Activated CD8-positive, alpha-beta memory T cell treated with anti-CD3 and anti-CD28 coated beads for 4 hours (primary cell): ENCODE measurements around the gene PEAK1.
"Not testable (repeated sequence)": the region's sequence is repeated elsewhere in the genome, so short reads cannot be mapped to it uniquely, and the experiment has no call there.

ENCODE experiments used
- DNase-seq, 2 donors: peaks; one replicate each; pipeline ENCODE4 v3.0.0-alpha.2; 2020; ENCODE audit warnings: low read depth in 2 of 2

Gene PEAK1

DNA sequence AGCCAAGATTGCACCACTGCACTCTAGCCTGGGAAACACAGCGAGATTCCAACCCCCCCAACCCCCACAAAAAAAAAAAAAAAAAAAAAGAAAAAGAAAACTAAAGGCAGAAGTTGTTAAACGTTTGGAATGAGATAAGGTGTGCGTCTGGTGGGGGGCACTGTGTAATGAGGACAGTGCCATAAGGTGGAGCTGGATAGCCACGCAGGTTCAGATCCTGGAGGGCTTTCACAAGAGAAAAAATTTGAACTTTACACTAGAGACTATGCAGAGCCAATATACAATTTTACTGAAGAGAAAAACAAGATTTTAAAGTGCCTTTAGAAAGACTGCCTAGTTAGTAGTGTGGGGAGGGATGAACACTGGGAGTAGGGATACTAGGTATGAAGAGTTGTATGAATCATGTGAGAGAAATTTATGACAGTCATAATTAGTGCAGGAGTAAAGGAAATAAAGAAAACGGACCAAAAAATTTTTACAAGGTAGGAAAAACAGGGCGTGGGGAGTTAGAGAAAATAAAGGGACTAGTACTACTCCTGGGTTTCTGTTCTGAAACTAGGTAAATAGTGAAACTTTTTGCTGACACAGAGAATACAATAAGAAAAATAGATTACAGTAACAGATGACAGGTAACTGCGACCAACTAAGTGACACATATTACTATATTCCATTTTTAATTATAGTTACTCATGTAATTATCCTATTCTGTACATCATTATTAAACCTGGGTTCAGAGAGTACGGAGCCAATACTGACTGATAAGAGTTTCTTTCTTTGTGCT is 108.1 kb downstream of the PEAK1 start:
- DNase-seq: no peak

DNA sequence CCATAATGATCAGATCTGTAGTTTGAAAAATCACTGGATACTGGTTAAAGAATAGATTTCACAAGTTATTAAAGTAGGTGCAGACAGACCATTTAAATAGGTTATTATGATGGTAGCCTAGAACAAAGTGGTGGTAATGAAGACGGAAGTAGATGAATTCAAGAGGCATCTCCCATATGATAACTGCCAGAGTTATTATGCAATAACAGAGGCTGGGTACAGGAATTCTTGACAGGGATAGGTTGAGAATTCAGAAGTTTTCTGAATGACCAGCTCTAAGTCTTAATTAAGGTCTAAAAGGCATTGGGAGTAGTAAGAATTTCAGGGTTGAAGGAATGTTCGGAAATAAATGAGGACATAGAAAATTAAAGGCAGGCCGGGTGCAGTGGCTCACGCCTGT is 108.9 kb downstream of the PEAK1 start:
- DNase-seq: no peak

DNA sequence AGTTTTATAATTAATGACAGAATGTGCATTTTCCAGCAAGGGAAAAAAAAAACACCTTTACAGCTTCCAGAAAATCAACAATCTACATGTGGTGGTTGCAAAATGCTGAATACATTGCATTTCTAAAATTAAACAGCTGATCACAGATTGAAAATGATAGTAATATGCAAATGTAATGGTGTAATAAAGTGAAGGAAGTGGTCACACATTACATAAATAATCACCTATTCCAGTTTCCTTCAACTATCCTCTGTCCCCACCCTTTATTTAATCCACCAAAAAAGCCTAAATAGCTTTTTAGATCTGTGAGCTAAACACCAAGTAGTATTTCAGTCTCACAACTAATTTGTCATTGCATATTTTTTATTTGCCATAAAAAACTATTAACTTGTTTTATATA is 110.5 kb downstream of the PEAK1 start:
- no peak for DNase-seq

DNA sequence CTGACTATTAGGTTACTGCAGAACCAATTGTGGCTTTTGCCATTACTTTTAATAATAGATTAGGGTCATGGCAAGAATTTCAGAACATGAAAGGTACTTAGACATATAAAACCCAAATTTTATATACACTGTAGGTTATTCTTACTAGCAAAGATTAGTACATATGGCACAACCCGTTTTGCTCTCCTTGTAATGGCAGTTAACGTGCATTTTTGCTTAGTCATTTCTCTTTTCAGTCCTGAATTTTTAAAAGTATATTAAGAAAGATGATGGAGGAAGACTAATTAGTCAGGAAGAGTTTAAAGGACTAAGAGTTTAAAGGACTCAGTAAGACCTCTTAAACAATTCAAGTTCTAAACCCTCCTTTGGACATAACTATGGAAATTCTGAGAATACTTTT is 114.0 kb downstream of the PEAK1 start:
- no peak for DNase-seq

DNA sequence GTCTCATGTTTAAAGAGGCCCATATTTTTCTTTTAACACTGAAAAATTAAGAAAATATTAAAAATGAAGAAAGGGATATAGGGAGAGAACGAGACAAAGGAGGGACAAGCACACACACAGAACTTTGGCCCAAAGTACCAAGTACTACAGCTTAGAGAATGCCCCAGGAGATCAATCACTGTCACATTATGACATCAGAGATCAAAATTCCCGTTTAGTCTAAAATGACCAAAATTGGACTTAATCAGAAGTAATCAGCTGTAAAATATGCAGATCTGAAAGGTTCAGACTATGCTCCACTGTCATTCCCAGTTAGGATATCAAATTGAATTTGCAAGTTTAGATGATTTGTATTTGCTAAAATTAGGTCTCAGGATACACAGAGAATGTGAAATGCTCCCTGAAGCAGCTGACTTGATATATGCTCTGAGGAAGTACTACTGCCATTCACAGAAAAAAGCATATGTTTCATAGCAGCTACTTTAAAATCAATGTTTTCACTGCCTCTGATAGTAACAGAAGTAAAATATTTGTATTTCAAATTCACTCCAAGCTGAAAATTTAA is 123.0 kb downstream of the PEAK1 start:
- no peak for DNase-seq

DNA sequence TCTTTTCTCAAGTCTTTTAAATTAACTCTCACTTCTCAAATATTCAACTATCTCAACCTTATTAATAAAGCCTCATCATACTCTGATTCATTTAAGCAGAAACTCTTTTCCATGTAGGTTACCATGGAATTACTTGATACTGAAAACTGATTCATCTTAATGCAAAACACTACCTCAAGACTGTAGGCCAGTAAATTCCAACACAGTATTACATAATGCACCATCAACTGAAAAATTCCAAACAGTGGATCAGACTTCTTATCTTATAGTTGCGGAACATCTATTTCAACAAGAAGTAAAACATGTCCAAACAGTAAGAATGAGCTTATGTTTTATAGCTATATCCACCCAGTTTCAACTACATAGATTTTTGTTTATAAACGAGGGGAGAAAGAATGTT is 124.5 kb downstream of the PEAK1 start:
- DNase-seq: no peak

DNA sequence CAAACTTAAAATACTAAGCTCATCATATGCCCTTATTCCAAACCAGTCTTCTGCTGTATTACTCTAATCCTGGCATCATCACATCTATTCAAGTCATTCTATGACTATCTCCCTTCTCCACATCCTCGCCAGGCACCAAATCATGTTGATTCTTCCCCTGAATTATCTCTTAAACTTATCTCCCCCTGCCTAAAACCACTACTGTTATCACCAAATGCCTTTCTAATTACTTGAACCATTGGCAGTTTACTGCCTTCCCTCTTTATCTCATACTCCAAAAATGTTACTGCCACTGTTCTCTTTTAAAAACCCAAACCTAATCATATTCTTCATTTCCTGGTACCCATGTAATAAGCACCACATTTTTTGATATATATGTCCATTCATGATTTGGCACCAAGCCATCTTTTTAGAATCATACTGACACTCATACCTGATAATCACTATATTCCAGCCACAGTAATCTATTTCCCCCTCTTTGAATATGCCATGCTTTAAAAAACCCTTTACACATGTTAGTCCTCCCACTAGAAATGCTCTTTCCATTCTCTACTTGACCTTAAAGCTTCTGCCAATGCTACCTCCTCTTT is 126.8 kb downstream of the PEAK1 start:
- DNase-seq: no peak

DNA sequence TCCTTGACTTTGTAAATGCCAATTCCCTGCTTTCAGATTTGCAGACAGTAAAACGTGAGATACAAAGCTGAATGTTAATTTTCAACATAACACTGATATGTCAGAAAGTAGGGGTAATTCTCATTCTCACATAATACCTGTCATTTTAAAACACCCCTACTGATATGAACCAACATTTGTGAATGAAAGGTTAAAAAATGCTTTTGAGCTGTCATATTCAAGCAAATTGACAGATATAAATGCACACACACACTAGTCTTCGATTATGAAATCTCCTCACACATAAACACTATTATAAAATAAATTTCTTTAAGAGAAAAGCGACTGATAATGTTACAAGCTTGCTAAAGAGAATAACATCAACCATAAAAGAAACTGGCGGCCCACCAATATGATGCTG is 128.8 kb downstream of the PEAK1 start:
- no peak for DNase-seq

DNA sequence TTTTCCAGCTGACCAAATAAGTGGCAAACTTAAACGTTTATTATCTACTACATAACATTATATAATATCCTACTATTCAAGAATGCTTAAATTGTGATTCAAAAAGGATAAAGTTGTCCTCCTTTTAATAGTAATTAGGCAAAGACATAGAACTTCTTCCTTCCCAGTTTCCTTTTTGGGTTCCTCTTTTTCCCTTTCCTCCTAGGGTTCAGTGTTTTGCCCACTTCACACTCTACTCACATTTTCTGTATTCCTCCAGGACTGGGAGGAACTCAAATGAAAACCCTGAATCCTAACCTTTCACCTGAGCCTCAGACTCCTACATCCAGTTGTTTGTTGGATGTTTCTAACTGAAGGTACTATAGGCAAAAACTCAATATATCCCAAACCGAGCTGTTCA is 132.5 kb downstream of the PEAK1 start:
- no peak for DNase-seq

DNA sequence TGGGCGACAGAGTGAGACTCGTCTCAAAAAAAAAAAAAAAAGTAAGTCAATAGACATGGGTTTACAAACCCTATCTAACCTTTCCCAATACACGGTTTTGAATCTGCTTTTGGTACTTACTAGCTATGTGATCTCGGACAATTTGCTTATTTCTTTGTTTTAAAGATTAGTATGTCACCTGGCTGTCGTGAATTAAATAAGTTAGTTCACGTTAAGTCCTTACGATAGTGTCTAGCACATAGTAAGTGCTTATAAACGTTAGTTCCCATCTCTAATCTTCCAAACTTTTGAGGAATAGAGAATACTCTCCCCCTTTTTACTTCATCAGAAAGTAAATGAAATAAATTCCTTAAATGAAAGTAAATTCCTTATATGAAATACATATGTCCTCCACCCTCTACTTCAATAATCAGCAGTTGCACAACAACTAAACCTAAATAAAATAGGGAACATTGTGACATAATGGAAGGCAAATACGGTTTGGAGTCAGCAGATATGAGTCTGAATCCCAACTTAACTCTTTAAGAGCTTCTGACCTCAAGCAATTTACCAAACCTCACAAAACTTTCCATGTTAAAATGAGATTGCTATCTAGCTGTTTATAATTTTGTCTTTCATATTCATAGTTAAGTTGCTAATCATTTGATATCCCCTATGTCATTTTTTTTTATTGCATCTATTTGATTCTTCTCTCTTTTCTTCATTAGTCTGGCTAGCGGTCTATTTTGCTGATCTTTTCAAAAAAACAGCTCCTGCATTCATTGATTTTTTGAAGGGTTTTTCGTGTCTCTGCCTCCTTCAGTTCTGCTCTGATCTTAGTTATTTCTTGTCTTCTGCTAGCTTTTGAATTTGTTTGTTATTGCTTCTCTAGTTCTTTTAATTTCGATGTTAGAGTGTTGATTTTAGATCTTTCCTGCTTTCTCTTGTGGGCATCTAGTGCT is 134.6 kb downstream of the PEAK1 start:
- DNase-seq: no peak

DNA sequence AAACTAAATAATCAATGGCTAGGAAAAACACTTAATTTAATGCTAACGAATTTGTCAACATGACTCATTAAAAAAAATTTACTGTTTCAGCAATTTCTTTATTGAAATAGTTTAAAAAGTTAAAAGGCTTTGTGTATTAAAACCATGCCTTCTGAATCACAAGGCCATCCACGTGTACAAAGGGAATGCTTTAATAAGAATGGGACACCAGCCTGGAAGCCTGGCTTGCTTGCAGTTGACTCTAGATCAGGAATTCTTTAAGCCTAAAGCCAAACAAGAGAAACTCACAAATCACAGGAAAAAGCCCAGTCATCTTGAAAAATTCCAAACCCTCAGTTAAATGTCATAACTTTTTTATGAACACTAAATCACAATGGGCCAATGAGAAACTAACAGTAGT is 137.6 kb downstream of the PEAK1 start:
- no peak for DNase-seq

DNA sequence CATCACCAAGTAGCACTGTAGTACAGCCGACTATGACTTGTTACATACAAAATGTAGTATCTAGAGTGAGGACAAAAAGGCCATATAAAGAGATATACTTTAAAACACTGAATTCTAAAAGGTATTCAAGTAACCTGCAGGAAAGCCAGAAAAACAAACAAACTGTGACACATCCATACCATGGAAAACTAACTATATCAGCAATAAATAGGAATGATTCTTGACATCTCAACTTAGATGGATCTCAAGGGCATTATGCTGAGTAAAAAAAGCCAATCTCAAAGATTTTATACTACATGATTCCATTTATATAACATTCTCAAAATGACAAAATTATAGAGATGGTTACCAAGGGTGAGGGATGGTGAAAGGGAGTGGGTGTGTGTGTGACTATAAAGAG is 143.0 kb downstream of the PEAK1 start:
- DNase-seq: no peak

DNA sequence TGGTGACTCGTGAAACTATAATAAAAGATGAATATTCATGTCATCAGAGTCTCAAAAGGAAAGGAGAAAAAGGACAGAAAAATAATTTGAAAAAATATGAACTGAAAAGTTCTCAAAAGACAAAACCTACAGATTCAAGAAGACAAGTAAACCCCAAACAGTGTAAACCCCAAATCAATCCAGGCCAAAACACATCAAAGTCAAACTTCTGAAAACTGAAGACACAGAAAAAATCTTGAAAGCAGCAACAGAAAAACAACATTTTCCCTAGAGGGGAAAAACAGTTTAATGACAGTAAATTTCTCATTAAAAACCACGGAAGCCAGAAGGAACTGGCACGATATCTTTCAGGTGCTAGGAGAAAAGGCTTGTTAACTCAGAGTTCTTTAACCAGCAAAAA is 143.8 kb downstream of the PEAK1 start:
- DNase-seq: no peak

DNA sequence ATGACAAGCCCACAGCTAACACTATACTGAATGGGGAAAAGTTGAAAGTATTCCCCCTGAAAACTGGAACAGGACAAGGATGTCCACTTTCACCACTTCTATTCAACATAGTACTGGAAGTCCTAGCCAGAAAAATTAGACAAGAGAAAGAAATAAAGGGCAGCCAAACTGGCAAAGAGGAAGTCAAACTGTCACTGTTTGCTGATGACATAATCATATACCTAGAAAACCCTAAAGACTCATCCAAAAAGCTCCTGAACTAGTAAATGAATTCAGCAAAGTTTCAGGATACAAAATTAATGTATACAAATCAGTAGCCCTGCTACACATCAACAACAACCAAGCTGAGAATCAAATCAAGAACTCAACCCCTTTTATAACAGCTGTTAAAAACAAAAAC is 146.8 kb downstream of the PEAK1 start:
- not testable (repeated sequence) for DNase-seq

DNA sequence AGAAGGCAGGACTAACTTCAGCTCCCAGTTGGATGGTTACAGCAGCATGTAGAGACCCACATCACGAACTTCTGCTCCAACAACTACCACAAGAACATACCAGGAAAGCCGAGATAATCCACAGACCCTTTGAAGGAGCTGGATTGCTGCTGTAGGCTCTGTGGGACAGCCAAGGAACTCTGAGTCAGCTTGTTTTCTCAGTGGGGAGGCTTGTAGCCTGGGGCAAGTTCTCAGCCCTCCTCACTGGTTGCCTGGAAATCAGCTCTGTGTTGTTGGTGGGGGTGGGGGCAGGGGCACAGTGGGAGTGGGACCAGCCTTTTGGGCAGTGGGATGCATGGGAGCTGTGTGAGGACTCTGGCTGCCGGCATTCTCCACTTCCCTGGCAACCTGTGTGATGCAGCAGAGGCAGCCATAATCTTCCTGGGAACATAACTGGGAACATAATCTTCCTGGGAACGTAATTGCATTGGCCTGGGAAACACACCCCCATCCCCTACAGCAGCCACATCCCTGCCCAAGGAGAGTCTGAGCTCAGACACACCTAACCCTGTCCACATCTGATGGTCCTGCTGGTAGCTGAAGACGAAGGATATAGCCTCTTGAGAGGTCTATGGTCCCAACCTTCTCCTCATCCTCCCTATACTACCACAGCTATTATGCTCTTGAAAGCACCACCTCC is 153.1 kb downstream of the PEAK1 start:
- DNase-seq: no peak

DNA sequence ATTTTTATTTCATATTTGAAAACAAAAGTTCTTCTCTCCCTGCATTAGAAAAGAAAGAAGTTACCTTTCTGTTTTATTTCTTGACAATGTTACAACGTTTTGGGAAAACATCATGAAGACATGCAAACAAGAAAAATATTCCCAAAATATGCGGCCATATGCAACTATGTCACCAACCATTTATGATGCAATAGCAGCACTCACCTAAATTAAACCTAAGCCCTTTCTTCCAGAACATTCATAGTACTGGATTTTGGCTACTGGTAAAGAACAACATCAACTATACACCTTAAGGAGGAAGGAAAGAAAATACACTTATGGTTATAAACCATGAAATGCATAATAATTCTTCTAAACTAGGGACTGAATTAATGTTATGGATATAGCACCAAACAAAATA is 164.5 kb downstream of the PEAK1 start:
- DNase-seq: no peak

DNA sequence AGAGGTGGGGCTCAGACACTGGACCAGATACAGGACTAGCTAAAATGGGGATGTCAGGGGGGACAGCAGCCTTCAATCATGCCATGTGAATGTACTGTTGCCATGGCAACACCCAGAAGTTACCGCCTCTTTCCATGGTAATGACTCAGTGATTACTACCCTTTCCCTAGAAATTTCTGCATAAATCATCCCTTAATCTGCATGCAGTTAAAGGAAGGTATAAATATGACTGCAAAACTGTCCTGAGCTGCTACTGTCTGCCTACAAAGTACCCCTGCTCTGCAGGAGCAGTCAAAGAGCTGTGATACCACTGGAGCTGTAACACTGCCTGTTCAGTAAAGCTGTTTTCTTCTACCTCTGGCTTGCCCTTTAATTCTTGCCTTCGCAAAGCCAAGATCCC is 168.2 kb downstream of the PEAK1 start:
- no peak for DNase-seq

DNA sequence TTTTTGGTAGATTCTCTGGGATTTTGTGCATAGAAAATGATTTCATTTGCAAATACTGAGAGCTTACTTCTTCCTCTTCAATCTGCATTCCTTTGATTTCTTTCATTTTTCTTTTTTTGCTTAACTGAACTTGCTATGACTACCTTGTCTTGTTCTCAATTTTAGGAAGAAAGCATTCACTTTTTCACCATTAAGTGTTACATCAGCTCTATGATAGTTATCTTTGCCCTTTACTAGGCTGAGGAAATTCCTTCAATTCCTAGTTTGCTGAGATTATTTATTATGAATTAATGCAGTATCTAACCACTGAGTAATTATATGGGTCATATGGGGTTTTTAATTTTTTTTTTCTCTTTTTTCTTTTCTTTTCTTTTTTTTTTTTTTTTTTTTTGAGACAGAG is 172.8 kb downstream of the PEAK1 start:
- no peak for DNase-seq

DNA sequence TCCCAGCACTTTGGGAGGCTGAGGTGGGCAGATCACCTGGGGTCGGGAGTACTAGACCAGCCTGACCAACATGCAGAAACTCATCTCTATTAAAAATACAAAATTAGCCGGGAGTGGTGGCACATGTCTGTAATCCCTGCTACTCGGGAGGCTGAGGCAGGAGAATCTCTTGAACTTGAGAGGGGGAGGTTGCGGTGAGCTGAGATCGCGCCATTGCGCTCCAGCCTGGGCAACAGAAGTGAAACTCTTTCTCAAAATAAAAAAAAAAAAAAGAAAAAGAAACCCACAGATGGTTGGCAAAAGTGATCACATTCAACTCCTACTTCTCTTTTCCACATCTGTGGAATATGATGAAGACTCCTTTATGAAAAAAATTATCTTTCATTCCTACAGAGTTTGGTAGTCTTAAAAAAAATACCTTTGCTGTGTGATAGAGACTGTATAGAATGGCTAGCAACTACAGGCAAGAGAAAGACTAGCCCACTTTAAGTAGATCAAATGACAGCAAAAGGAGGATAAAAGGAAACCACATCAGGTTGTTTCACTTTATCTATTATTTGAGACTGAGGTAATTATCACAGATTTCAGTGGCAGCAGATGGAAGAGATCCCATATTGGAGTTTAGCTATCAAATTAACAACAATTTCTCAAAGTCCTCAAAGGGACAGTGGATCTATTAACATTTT is 176.0 kb downstream of the PEAK1 start:
- DNase-seq: no peak

DNA sequence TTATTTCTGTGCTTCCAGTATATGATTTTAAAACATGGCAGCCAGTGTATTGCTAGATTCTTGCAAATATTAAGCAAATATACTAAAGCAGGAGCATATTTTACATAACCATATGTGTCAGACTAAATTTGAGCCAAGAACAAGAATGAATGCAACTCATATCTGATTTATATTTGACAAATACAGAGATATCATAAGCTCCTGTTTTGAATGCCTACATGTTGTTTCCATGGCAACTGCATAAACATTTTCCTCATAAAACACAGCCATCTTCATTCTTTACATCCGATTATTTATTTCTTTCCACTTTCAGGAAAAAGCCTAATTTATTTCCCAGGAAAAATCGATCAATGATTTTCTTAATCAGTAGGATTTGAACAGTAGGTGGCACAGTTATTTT is 176.8 kb downstream of the PEAK1 start:
- DNase-seq: no peak
